BJ (cell line): ENCODE measurements around the gene RPS18. TPM values are rescaled to one million over a fixed set of nuclear protein-coding genes. Genes with fewer than 3 reads are reported as not detected.
A peak's percentile ranks its signal among the peaks of the same experiment; 100 is the strongest.

Source experiments
- CTCF ChIA-PET: fragments of 350-600 bp; formaldehyde crosslinking; extraction: SDS; loops from one replicate; lab custom pipeline; 2021; ENCODE audit warnings: antibody characterized with exemption, inconsistent platforms; lab: Yijun Ruan, JAX
- POLR2A ChIA-PET: fragments of 300-600 bp; sonication (Branson Sonifier 250); formaldehyde crosslinking; extraction: SDS; loops from one replicate; lab custom pipeline; 2021; ENCODE audit warnings: antibody characterized with exemption; lab: Charles Lee
- DNase-seq: peaks from one replicate; pipeline ENCODE4 v3.0.0-alpha.2; 2011; ENCODE audit warnings: low read depth
- H3K27me3 ChIP-seq: 2 replicates; pipeline ENCODE4 v1.6.0; 2011; ENCODE audit warnings: low read length; ENCODE audit not compliant: control insufficient read depth, insufficient read depth
- H3K36me3 ChIP-seq: 2 replicates; pipeline ENCODE4 v1.5.1; 2011; ENCODE audit warnings: low read length; ENCODE audit not compliant: control insufficient read depth, insufficient read depth
- H3K4me3 ChIP-seq: 2 replicates; pipeline ENCODE4 v1.5.1; 2011; ENCODE audit warnings: low read depth, mild to moderate bottlenecking, control low read depth, low read length
- polyA plus RNA-seq: library from polyadenylated mRNA; depleted of rRNA; stranded (reverse); fragments of >200 nt; gene quantifications from 2 replicates; pipeline ENCODE4 v1.2.3, GENCODE V29; 2011
- TF ChIP-seq, protein P1 (sequence below): IDR thresholded peaks from 2 replicates; pipeline ENCODE4 v1.5.1; 2011; ENCODE audit warnings: low read depth, mild to moderate bottlenecking, control low read depth, inconsistent platforms, low read length, moderate library complexity; ENCODE audit not compliant: insufficient read depth

Gene RPS18
- polyA plus RNA-seq, 1 experiment, result 6,433 TPM

DNA sequence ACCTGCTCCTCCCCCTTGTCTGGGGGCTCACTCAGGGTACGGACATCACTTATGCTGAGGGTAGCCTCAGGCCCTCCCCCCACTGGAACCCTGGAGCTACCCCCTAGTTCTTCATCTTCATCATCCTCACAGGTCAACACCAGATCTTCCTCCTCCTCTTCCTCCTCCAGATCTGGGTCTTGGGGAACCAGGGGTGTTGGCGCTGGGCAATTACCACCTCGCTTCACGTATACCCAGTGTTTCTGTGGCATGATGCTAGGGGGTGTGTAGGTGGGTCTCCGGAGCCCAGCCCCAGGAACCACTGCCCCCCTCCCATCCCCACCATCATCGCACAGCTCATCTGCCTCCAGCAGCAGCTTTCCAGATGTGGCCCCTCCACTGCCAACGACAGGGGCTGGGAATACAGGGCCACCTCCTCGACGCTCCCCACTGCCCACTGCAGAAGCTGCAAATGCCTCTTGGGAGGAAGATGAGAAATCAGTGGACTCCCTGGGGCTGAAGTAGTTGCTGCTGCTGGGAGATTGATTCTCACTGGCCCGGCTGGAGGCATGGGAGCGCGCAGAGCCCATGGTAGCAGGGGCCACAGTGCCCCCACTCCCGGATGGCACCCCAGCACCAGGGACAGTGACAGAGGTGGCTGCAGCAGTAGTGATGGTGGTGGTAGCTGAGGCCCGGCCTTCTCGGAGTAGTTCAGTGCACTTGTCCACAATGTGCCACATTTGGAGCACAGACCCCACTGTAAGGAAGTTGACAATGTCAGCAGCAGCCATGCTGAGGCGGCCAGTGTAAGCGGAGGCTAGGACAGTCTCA lies 44.1 kb downstream of the RPS18 start:
- ChIA-PET CTCF (interaction anchor here (0.6 kb wide), 1 partner anchor 29 kb away, joined by 3 read pairs; no protein-coding TSS in a partner anchor), POLR2A (no interaction called here)
- Histone ChIP-seq H3K27me3 (no peaks in the 10 kb centered on the region), H3K4me3 (no peak overlapping the region), H3K36me3 (peaks cover 20% of the 10 kb centered on the region)
- TF ChIP-seq, protein P1, sequence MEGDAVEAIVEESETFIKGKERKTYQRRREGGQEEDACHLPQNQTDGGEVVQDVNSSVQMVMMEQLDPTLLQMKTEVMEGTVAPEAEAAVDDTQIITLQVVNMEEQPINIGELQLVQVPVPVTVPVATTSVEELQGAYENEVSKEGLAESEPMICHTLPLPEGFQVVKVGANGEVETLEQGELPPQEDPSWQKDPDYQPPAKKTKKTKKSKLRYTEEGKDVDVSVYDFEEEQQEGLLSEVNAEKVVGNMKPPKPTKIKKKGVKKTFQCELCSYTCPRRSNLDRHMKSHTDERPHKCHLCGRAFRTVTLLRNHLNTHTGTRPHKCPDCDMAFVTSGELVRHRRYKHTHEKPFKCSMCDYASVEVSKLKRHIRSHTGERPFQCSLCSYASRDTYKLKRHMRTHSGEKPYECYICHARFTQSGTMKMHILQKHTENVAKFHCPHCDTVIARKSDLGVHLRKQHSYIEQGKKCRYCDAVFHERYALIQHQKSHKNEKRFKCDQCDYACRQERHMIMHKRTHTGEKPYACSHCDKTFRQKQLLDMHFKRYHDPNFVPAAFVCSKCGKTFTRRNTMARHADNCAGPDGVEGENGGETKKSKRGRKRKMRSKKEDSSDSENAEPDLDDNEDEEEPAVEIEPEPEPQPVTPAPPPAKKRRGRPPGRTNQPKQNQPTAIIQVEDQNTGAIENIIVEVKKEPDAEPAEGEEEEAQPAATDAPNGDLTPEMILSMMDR, result no peak
- DNase-seq, result no peak

DNA sequence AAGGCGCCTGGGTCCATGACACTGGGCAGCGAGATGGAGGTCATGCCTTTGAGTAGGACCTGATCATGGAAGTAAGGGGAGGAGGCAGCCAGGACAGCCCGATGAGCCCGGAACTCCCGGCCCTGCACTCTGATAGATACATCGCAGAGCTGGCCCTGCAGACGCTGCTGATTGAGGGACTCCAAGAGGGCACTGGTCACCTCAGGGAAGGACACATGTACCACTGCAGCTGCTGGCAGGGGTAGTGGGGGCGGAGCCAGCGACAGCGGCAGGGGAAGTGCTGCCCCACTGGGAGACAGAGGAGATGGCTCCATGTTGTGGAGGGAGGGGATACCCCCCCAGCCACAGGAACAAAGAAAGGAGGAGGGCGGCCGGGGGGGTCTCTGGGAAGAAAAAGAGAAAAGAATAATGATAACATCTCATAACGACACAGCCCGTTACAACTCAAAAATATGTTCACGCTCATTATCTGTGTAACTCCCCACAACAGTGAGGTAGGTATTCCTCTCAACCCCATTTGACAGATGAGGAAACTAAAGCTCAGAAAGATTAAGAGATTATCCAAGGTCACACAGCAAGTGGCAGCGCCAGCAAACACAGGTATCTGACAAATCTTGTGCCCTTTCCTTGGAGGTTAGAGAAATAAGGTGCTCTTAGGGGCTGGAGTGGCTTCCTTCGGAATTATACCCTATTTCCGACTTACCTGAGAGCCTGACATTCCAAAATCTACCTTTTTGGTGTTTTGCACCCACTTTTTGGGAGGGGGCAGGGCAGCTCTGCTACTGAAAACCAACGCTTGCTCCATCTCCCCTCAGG lies 44.9 kb downstream of the RPS18 start:
- H3K36me3 ChIP-seq, result peaks cover 21% of the 10 kb centered on the region
- H3K27me3 ChIP-seq, result no peaks in the 10 kb centered on the region
- DNase-seq, result no peak
- ChIA-PET CTCF (interaction anchor here (0.5 to 1.6 kb wide), 2 partner anchors 40 to 119 kb away, joined by 3 to 4 read pairs; partner anchors contain the start of gene B3GALT4), POLR2A (interaction anchor here (0.6 kb wide), 1 partner anchor 35 kb away, joined by 5 read pairs; no protein-coding TSS in a partner anchor)
- peak overlapping the region; percentile 35 for H3K4me3 ChIP-seq
- TF ChIP-seq, protein P1, result no peak

DNA sequence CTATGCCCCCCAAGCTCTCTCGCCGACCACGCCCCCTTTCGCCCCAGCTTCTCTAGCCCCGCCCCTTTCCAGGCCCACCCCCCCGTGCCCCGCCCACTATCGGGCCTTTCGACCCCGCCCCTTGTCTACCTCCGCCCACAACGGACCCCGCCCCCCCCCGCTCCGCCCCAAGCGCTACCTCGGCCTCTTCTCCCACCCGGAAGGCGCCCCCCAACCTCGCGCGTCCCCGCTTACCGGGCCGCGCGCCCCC lies 45.5 kb downstream of the RPS18 start:
- no peaks in the 10 kb centered on the region for H3K27me3 ChIP-seq
- H3K36me3 ChIP-seq, result peaks cover 21% of the 10 kb centered on the region
- POLR2A ChIA-PET, result interaction anchor here (0.6 kb wide), 1 partner anchor 35 kb away, joined by 5 read pairs; no protein-coding TSS in a partner anchor
- TF ChIP-seq, protein P1, result no peak
- peak overlapping the region; percentile 35 for H3K4me3 ChIP-seq
- CTCF ChIA-PET, result interaction anchor here (1.3 to 1.6 kb wide), 2 partner anchors 17 to 40 kb away, joined by 3 to 4 read pairs; partner anchors contain the start of gene B3GALT4
- DNase-seq, result no peak

DNA sequence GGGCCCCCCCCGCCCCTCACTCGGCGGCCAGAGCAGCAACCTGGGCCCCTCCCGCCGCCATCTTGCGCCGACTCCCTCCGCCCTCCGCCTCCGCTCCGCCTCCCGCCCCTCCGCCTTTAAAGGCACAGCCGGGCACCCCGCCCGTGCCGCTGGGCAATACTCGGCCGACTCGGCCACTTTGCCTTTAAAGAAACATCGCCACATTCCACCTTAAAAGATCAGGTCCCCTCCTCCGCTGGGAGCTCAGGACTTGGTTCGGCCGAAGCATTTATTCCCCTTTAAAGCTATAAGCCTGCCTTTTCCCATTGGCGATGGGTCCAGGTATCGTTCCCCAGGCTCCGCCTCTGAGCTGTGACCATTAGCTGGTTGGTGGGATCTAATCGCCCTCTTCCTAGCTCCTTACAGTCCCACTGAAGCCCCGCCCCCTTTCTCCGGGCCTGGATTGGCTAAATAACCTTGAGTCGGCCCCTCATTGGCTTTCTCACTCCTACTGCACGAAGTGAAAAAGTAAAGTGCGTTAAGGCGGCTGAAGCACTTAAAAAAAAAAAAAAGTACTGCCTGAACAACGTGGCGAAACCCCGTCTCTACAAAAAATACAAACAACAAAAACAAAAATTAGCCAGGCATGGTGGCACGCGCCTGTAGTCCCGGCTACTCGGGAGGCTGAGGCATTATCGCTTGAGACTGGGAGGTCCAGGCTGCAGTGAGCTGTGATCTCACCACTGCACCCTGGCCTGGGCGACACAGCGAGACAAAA lies 46.0 kb downstream of the RPS18 start, which contains the start of gene ZBTB22:
Gene ZBTB22, minus strand, starts transcription at position 76 of the 757 bp plus-strand sequence. CDS start 828 bp downstream, outside the sequence.
- no peaks in the 10 kb centered on the region for H3K27me3 ChIP-seq
- DNase-seq, result peak; percentile 96
- H3K4me3 ChIP-seq, result peak within 1 kb of the TSS; percentile 35
- CTCF ChIA-PET, result interaction anchor here (1.2 to 1.6 kb wide), 3 partner anchors 17 to 41 kb away, joined by 3 to 6 read pairs (median 4); partner anchors contain the start of genes B3GALT4 and RGL2
- peaks cover 21% of the 10 kb centered on the region for H3K36me3 ChIP-seq
- POLR2A ChIA-PET, result no interaction called here
- TF ChIP-seq, protein P1, result no peak
